Measurements from ENCODE around the gene ABLIM2. TPM values are rescaled to one million over a fixed set of nuclear protein-coding genes. Genes with fewer than 3 reads are reported as not detected.

ABLIM2 gene
- total RNA-seq, 1 donor from 2014 or later = 5.2 TPM

- Histone ChIP-seq H3K27me3 (ENCODE audit: low read depth) (no peaks in the 10 kb centered on the region), H3K36me3 (no peaks in the 10 kb centered on the region), H3K4me3 (no peak overlapping the region), H3K9me3 (no peaks in the 10 kb centered on the region), H3K27ac (no peak overlapping the region), H3K4me1 (peaks cover 49% of the 10 kb centered on the region)
- no peak for ATAC-seq
- DNase-seq = no peak
- intact Hi-C loops (cut with DNase I) = no loop called here
- TF ChIP-seq, protein P1, sequence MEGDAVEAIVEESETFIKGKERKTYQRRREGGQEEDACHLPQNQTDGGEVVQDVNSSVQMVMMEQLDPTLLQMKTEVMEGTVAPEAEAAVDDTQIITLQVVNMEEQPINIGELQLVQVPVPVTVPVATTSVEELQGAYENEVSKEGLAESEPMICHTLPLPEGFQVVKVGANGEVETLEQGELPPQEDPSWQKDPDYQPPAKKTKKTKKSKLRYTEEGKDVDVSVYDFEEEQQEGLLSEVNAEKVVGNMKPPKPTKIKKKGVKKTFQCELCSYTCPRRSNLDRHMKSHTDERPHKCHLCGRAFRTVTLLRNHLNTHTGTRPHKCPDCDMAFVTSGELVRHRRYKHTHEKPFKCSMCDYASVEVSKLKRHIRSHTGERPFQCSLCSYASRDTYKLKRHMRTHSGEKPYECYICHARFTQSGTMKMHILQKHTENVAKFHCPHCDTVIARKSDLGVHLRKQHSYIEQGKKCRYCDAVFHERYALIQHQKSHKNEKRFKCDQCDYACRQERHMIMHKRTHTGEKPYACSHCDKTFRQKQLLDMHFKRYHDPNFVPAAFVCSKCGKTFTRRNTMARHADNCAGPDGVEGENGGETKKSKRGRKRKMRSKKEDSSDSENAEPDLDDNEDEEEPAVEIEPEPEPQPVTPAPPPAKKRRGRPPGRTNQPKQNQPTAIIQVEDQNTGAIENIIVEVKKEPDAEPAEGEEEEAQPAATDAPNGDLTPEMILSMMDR (IDR thresholded peaks at IDR 0.05) = no peak
Measured at GRCh38 chr4:7966281-7967062, 192.1 kb downstream of the ABLIM2 start.

- no peak overlapping the region for H3K4me3 ChIP-seq
- H3K27ac ChIP-seq = peak overlapping the region; percentile 61
- H3K36me3 ChIP-seq = no peaks in the 10 kb centered on the region
- no peaks in the 10 kb centered on the region for H3K27me3 ChIP-seq (ENCODE audit: low read depth)
- DNase-seq (no peak), ATAC-seq (peak; percentile 44 to 54)
- peaks cover 49% of the 10 kb centered on the region for H3K4me1 ChIP-seq
- TF ChIP-seq, protein P1 (IDR thresholded peaks at IDR 0.05) = no peak
- H3K9me3 ChIP-seq = no peaks in the 10 kb centered on the region
- intact Hi-C loops (cut with DNase I) = no loop called here
Measured at GRCh38 chr4:7964890-7965662, 193.5 kb downstream of the ABLIM2 start.

DNA sequence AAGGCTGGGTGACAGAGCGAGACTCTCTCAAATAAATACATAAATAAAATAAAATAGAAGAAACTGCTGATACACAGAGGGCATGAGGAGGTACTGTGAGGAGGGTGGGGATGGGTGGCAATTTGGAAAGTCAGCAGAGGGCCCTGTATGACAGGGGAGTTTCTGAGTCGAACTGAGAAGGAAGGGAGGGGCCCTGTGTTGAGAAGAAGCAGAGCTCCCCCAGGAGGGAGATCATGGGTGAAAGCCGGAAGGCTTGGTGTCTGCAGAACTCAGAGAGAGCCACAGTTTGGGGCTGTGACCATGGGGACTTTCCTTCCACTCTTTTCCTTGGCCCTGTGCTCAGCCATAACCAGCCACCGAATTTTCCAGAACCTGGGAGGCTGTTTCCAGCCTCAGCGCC is 194.2 kb downstream of the ABLIM2 start:
- Histone ChIP-seq H3K4me3 (no peak overlapping the region), H3K27ac (peak overlapping the region; percentile 61), H3K9me3 (no peaks in the 10 kb centered on the region), H3K27me3 (ENCODE audit: low read depth) (no peaks in the 10 kb centered on the region), H3K36me3 (no peaks in the 10 kb centered on the region), H3K4me1 (peaks cover 46% of the 10 kb centered on the region)
- intact Hi-C loops (cut with DNase I) = no loop called here
- DNase-seq (no peak), ATAC-seq (no peak)
- TF ChIP-seq, protein P1 (IDR thresholded peaks at IDR 0.05) = no peak

DNA sequence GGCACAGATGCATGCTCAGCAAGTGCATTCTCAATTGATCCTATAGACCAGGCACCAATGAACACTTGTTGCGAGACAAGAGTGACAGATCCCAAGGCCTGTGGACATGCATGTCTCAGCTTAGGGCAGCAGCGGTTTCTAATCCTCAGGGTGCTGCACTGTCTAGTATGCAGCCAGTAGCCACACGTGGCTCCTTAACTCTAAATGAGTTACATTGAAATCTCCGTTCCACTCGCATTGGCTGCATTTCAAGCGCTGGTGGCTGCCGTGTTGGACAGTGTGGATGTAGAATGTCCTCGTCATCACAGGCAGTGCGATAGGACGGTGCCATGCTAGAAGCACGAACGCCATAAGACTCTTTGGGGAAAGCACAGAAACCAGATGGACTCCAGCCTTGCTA is 194.9 kb downstream of the ABLIM2 start:
- TF ChIP-seq, protein P1 (IDR thresholded peaks at IDR 0.05) = no peak
- Histone ChIP-seq H3K36me3 (no peaks in the 10 kb centered on the region), H3K27me3 (ENCODE audit: low read depth) (no peaks in the 10 kb centered on the region), H3K27ac (no peak overlapping the region), H3K4me1 (peaks cover 38% of the 10 kb centered on the region), H3K9me3 (no peaks in the 10 kb centered on the region), H3K4me3 (no peak overlapping the region)
- DNase-seq = no peak
- ATAC-seq = no peak
- intact Hi-C loops (cut with DNase I) = no loop called here

DNA sequence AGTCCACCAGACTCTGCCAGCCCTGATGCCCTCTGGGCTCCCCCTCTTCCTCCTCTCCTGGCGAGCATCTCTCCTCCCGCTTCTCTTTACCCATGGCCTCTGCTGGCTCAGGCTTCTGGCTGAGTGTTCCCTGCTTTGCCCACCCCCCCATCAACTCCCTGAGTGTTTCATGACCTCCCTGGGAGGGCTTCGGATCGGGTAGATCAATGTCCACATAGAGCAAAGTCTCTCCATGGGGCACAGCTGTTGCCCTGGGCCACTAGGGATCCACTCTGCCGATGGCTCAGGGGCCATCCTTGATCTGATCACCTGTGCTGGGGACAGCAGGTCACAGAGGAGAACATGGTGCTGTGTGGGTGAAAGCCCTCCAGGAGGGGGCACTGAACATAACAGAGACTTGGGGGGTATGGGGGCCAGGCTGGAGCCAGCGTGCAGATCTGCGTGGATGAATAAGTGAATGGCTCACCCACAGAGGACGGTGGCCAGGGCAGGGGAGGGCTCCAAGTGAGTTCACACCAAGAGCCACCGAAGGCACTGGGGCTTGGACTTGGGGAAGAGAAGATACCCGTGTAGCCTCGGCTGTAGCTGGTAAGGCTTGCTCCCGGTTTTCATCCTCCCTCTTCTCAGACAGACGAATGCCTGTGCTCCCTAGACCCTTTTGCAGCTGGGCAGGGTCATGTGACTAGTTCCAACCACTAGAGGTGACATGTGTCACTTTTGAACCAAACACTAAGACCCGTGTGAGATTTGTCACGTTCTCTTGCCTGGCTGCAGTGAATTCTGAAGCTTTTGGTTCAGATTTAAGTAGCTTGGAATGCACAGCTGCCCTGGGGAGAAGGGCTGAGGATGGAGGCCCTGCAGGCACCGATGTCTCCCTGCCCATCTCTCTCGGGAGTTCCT is 195.8 kb downstream of the ABLIM2 start:
- no peak overlapping the region for H3K27ac ChIP-seq
- H3K27me3 ChIP-seq (ENCODE audit: low read depth) = no peaks in the 10 kb centered on the region
- TF ChIP-seq, protein P1 (IDR thresholded peaks at IDR 0.05) = no peak
- H3K4me3 ChIP-seq = no peak overlapping the region
- no peaks in the 10 kb centered on the region for H3K36me3 ChIP-seq
- DNase-seq (no peak), ATAC-seq (no peak)
- intact Hi-C loops (cut with DNase I) = no loop called here
- no peaks in the 10 kb centered on the region for H3K9me3 ChIP-seq
- peaks cover 30% of the 10 kb centered on the region for H3K4me1 ChIP-seq

Measured in lower lobe of right lung (tissue), 2 donors.